Measurements from ENCODE around the gene TSPEAR. TPM values are rescaled to one million over a fixed set of nuclear protein-coding genes. Genes with fewer than 3 reads are reported as not detected.
A peak's percentile ranks its signal among the peaks of the same experiment; 100 is the strongest.

Gene TSPEAR
- polyA plus RNA-seq, 1 of the 3 experiments (the other 2 are of a cell fraction): 0.08 TPM

DNA sequence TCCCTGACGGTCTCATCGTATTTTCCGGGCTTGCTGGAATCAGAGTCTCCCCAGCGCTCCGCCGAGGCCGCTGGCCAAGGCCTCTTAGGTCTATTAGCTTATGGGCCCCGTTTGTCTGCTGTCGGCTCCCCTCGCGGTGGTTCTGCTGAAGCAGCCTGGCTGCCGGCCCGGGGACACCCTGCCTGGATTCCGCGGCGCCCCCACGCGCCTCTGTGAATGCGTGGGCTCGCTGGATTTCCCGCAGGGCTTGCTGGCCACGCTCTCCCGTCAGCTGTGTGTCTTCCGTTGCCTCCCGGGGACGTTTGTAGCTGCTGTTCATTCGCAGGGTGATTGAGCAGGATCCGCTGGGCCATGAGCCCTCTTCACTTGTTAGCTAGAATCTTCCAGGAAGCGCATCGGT lies 247.6 kb downstream of the TSPEAR start:
- H4K20me1 ChIP-seq (ENCODE audit: insufficient read depth): no peaks in the 10 kb centered on the region
- no peak overlapping the region for H3K27ac ChIP-seq (ENCODE audit: low read depth in 2 of 2, low read length in 1 of 2)
- POLR2A ChIA-PET: no interaction called here
- no peaks in the 10 kb centered on the region for H3K9me3 ChIP-seq
- CTCF ChIA-PET: no interaction called here
- H3K4me3 ChIP-seq (ENCODE audit: low read depth in 2 of 2, low read length in 1 of 2): no peak overlapping the region
- no peaks in the 10 kb centered on the region for H3K9me2 ChIP-seq
- no peaks in the 10 kb centered on the region for H3K36me3 ChIP-seq (replicated peaks in 1 of 2; ENCODE audit: control insufficient read depth in 1 of 2, insufficient read depth in 2 of 2, low read length in 1 of 2)
- no peaks in the 10 kb centered on the region for H3K27me3 ChIP-seq (ENCODE audit: insufficient read depth)
- H3F3A ChIP-seq (replicated peaks; ENCODE audit: insufficient read depth): no peaks in the 10 kb centered on the region
- 71% methylated on average over 24 of the region's 30 CpGs for WGBS (ENCODE audit: low lambda C conversion rate)
- H3K79me2 ChIP-seq (ENCODE audit: insufficient read depth): no peaks in the 10 kb centered on the region
- DNase-seq: peak; percentile 20
- no peaks in the 10 kb centered on the region for H3K4me1 ChIP-seq (ENCODE audit: control insufficient read depth in 1 of 2, insufficient read depth in 2 of 2, low read depth in 1 of 2, low read length in 1 of 2)
- no peak overlapping the region for H3K9ac ChIP-seq
- TF ChIP-seq RXRA (IDR thresholded peaks at IDR 0.05; ENCODE audit: borderline replicate concordance, low read depth) (no peak), EP300 (IDR thresholded peaks at IDR 0.05; ENCODE audit: borderline replicate concordance in 1 of 2, low read depth in 1 of 2, low read length in 1 of 2) (no peak), NFIC (IDR thresholded peaks at IDR 0.05; ENCODE audit: borderline replicate concordance) (no peak), RCOR1 (IDR thresholded peaks at IDR 0.05; ENCODE audit: low read length) (no peak), SMC3 (IDR thresholded peaks at IDR 0.05; ENCODE audit: low read depth, low read length) (no peak), TCF12 (IDR thresholded peaks at IDR 0.05) (no peak), MXI1 (IDR thresholded peaks at IDR 0.05; ENCODE audit: low read depth, low read length) (no peak), TAF1 (IDR thresholded peaks at IDR 0.05; ENCODE audit: borderline replicate concordance, low read depth, low read length) (no peak), TEAD4 (IDR thresholded peaks at IDR 0.05; ENCODE audit: borderline replicate concordance, insufficient read depth) (no peak), POLR2AphosphoS5 (IDR thresholded peaks at IDR 0.05; ENCODE audit: low read depth, low read length) (no peak), FOXJ3 (CRISPR knock-in tag; IDR thresholded peaks at IDR 0.05) (no peak), EZH2phosphoT487 (IDR thresholded peaks at IDR 0.05; ENCODE audit: borderline replicate concordance, low read depth) (no peak), GATA2 (CRISPR knock-in tag; IDR thresholded peaks at IDR 0.05) (no peak), CHD2 (IDR thresholded peaks at IDR 0.05; ENCODE audit: low read length, partially characterized antibody) (no peak), FOXM1 (IDR thresholded peaks at IDR 0.05; ENCODE audit: low read depth) (no peak)
- TF ChIP-seq, protein P1, sequence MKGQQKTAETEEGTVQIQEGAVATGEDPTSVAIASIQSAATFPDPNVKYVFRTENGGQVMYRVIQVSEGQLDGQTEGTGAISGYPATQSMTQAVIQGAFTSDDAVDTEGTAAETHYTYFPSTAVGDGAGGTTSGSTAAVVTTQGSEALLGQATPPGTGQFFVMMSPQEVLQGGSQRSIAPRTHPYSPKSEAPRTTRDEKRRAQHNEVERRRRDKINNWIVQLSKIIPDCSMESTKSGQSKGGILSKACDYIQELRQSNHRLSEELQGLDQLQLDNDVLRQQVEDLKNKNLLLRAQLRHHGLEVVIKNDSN (IDR thresholded peaks at IDR 0.05; ENCODE audit: borderline replicate concordance, low read depth): no peak
- TF ChIP-seq, protein P2, sequence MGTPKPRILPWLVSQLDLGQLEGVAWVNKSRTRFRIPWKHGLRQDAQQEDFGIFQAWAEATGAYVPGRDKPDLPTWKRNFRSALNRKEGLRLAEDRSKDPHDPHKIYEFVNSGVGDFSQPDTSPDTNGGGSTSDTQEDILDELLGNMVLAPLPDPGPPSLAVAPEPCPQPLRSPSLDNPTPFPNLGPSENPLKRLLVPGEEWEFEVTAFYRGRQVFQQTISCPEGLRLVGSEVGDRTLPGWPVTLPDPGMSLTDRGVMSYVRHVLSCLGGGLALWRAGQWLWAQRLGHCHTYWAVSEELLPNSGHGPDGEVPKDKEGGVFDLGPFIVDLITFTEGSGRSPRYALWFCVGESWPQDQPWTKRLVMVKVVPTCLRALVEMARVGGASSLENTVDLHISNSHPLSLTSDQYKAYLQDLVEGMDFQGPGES (IDR thresholded peaks at IDR 0.05; ENCODE audit: low read depth, low read length): no peak
- TF ChIP-seq, protein P3, sequence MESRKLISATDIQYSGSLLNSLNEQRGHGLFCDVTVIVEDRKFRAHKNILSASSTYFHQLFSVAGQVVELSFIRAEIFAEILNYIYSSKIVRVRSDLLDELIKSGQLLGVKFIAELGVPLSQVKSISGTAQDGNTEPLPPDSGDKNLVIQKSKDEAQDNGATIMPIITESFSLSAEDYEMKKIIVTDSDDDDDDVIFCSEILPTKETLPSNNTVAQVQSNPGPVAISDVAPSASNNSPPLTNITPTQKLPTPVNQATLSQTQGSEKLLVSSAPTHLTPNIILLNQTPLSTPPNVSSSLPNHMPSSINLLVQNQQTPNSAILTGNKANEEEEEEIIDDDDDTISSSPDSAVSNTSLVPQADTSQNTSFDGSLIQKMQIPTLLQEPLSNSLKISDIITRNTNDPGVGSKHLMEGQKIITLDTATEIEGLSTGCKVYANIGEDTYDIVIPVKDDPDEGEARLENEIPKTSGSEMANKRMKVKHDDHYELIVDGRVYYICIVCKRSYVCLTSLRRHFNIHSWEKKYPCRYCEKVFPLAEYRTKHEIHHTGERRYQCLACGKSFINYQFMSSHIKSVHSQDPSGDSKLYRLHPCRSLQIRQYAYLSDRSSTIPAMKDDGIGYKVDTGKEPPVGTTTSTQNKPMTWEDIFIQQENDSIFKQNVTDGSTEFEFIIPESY (IDR thresholded peaks at IDR 0.05; ENCODE audit: borderline replicate concordance, low read depth): no peak
- no peak overlapping the region for H3K4me2 ChIP-seq
- no peak overlapping the region for H2AFZ ChIP-seq (ENCODE audit: low read depth)

Data from SK-N-SH (cell line).